Measurements from ENCODE around the gene NT5C1A.

NT5C1A gene

GRCh38 chr1:39696448-39696847, 24.5 kb upstream of the NT5C1A start:
- DNase-seq (ENCODE audit: extremely low read depth, low read depth): no peak
- TF ChIP-seq CTCF (IDR thresholded peaks at IDR 0.05; ENCODE audit: low read depth, low read length, missing control alignments): no peak
- no peak overlapping the region for H3K4me3 ChIP-seq (replicated peaks; ENCODE audit: low read depth, low read length)

- no peak overlapping the region for H3K4me3 ChIP-seq (replicated peaks; ENCODE audit: low read depth, low read length)
- no peak for TF ChIP-seq CTCF (IDR thresholded peaks at IDR 0.05; ENCODE audit: low read depth, low read length, missing control alignments)
- DNase-seq (ENCODE audit: extremely low read depth, low read depth): no peak
These were observed 23.1 kb upstream of the NT5C1A start for GRCh38 chr1:39695016-39695415.

- DNase-seq (ENCODE audit: extremely low read depth, low read depth): no peak
These were observed 22.1 kb upstream of the NT5C1A start for GRCh38 chr1:39694026-39694425.

GRCh38 chr1:39692152-39693074, 20.5 kb upstream of the NT5C1A start:
- DNase-seq (ENCODE audit: extremely low read depth, low read depth): no peak
- no peak overlapping the region for H3K4me3 ChIP-seq (replicated peaks; ENCODE audit: low read depth, low read length)
- no peak for TF ChIP-seq CTCF (IDR thresholded peaks at IDR 0.05; ENCODE audit: low read depth, low read length, missing control alignments)

More at GRCh38 chr1:39694026-39694425, 22.1 kb upstream of the NT5C1A start:
- no peak overlapping the region for H3K4me3 ChIP-seq (replicated peaks; ENCODE audit: low read depth, low read length)
- TF ChIP-seq CTCF (IDR thresholded peaks at IDR 0.05; ENCODE audit: low read depth, low read length, missing control alignments): no peak

- peak; percentile 25 for DNase-seq (ENCODE audit: extremely low read depth, low read depth)
- TF ChIP-seq CTCF (IDR thresholded peaks at IDR 0.05; ENCODE audit: low read depth, low read length, missing control alignments): no peak
- H3K4me3 ChIP-seq (replicated peaks; ENCODE audit: low read depth, low read length): peak within 1 kb of the TSS; percentile 16; the same call in 1 of the 2 replicates
These were observed 19.7 kb upstream of the NT5C1A start, which contains the start of gene HPCAL4 for GRCh38 chr1:39691383-39692151. TSS of gene HPCAL4 (minus strand) at chr1:39691433. CDS start at chr1:39684603, 6,830 bp downstream.

DNA sequence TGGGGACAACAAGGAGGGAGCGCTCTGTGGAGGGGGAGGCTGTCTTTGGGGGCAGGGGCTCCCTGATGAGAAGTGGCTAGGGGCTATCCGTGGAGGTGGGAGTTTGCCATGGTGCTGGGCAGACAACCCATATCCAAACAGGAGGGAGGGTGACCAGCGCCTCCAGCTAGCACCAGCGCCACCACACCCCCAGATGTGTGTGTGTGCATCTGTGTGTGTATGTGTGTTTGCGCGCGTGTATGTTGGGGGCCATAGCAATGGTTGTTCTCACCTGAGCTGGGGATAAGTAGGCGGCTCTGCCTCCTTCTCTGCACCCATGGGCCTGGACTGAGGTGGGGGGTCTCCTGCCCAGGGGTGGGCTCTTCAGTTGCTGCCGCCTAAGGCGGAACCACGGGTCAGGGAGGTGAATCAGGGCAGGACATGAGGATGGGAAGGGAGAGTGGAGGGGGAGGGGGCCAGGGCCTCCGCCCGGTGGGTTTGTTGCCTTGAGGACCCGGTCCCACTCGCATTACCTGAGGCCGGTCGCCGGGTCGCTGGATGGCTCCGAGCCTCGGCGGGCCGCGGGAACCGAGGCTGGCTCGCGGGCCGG, 19.0 kb upstream of the NT5C1A start:
- no peak for DNase-seq (ENCODE audit: extremely low read depth, low read depth)
- H3K4me3 ChIP-seq (replicated peaks; ENCODE audit: low read depth, low read length): peak overlapping the region; percentile 16; the same call in 1 of the 2 replicates
- no peak for TF ChIP-seq CTCF (IDR thresholded peaks at IDR 0.05; ENCODE audit: low read depth, low read length, missing control alignments)

Measured in HFF-Myc (cell line).